A673 (cell line): ENCODE data around the gene PEX1.

Experiments
- EZH2 ChIP-seq: fragments of 200-600 bp; sonication (generic); IDR thresholded peaks from 2 replicates; pipeline ENCODE4 v1.6.1; 2017; ENCODE audit warnings: borderline replicate concordance, low read depth, mild to moderate bottlenecking, mixed read lengths, antibody characterized with exemption, low read length; ENCODE audit not compliant: poor library complexity, severe bottlenecking
- TF ChIP-seq, protein P1 (sequence below): fragments of 300-800, 200-600 bp; sonication (generic); conservative IDR thresholded peaks from 2 replicates; pipeline ENCODE4 v1.5.1; 2017; ENCODE audit warnings: low read depth, mild to moderate bottlenecking, antibody characterized with exemption, low read length, moderate library complexity, mixed read lengths

DNA sequence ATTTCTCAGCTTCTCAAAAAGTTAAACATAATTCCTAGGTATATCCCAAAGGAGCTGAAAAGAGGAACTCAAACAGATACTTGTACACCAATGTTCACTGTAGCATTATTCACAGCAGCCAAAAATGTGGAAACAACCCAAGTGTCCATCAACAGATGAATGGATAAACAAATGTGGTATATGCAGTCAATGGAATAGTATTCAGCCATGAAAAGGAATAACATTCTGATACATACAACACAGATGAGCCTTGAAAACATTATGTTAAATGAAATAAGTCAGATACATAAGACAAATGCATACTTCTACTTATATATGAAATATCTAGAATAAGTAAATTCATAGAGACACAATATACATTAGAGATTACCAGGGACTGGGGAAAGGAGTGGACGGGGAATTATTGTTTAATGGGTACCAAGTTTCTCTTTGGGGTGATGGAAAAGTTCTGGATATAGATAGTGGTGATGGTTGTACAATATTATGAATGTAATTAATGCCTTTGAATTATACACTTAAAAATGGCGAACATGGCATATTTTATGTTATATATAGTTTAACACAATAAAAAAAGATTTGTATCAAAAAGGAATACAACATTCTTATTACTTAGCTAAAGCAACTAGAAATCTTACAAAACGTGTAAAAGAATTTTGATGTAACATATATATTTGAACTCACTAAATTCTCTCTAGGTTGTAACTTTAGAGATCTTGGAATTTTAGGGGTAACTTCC, 15.0 kb downstream of the PEX1 start:
- TF ChIP-seq EZH2 = no peak
- TF ChIP-seq, protein P1, sequence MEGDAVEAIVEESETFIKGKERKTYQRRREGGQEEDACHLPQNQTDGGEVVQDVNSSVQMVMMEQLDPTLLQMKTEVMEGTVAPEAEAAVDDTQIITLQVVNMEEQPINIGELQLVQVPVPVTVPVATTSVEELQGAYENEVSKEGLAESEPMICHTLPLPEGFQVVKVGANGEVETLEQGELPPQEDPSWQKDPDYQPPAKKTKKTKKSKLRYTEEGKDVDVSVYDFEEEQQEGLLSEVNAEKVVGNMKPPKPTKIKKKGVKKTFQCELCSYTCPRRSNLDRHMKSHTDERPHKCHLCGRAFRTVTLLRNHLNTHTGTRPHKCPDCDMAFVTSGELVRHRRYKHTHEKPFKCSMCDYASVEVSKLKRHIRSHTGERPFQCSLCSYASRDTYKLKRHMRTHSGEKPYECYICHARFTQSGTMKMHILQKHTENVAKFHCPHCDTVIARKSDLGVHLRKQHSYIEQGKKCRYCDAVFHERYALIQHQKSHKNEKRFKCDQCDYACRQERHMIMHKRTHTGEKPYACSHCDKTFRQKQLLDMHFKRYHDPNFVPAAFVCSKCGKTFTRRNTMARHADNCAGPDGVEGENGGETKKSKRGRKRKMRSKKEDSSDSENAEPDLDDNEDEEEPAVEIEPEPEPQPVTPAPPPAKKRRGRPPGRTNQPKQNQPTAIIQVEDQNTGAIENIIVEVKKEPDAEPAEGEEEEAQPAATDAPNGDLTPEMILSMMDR = no peak
